GM10847 (cell line): Measurements from ENCODE around the gene CBX3.

Experiments used
- POLR2A ChIP-seq: IDR thresholded peaks from 2 replicates; pipeline ENCODE4 v1.6.1; 2011; ENCODE audit not compliant: insufficient read length; ENCODE audit errors: extremely low read depth

Gene CBX3

GRCh38 chr7:26195182-26195581 is 6.4 kb upstream of the CBX3 start:
- TF ChIP-seq POLR2A, result no peak

- TF ChIP-seq POLR2A, result no peak
Observed at GRCh38 chr7:26195867-26196657, 5.5 kb upstream of the CBX3 start.

- no peak for TF ChIP-seq POLR2A
Observed at GRCh38 chr7:26197153-26198115, 4.1 kb upstream of the CBX3 start.

GRCh38 chr7:26198133-26198780 is 3.3 kb upstream of the CBX3 start:
- no peak for TF ChIP-seq POLR2A

- TF ChIP-seq POLR2A, result no peak
Observed at GRCh38 chr7:26198781-26199169, 2.8 kb upstream of the CBX3 start.

GRCh38 chr7:26199301-26200037 is 2.1 kb upstream of the CBX3 start:
- no peak for TF ChIP-seq POLR2A

GRCh38 chr7:26200038-26200443 is 1.5 kb upstream of the CBX3 start:
- no peak for TF ChIP-seq POLR2A

GRCh38 chr7:26200444-26201246 is 900 bp upstream of the CBX3 start, which contains the start of gene HNRNPA2B1:
Gene HNRNPA2B1 (minus strand): TSS chr7:26200746. CDS start chr7:26200577, 169 bp downstream.
- TF ChIP-seq POLR2A, result peak; percentile 100

GRCh38 chr7:26202019-26202990 is 760 bp downstream of the CBX3 start:
- TF ChIP-seq POLR2A, result no peak

GRCh38 chr7:26203016-26203415 is 1.5 kb downstream of the CBX3 start:
- no peak for TF ChIP-seq POLR2A

- no peak for TF ChIP-seq POLR2A
Observed at GRCh38 chr7:26208040-26208439, 6.5 kb downstream of the CBX3 start.

GRCh38 chr7:26212921-26213718 is 11.6 kb downstream of the CBX3 start:
- no peak for TF ChIP-seq POLR2A
